Esophagus squamous epithelium (tissue), 4 donors: ENCODE data around the gene MSH3.

ENCODE experiments used
- POLR2A ChIP-seq, 4 donors: fragments of 450-650 bp; IDR thresholded peaks; one replicate each; pipeline ENCODE4 v1.6.1; 2017; ENCODE audit warnings: antibody characterized with exemption in 4 of 4, mild to moderate bottlenecking in 4 of 4, moderate library complexity in 3 of 4
- TF ChIP-seq, protein P1 (sequence below), 6 experiments: fragments of 450-650 bp in 4 of 6; fragments of 200-600 bp in 2 of 6; sonication (generic) in 2 of 6; IDR thresholded peaks; one replicate each; pipeline ENCODE4 v1.5.1; 2016 to 2019; ENCODE audit warnings: antibody characterized with exemption in 6 of 6, mild to moderate bottlenecking in 4 of 6, moderate library complexity in 4 of 6

DNA sequence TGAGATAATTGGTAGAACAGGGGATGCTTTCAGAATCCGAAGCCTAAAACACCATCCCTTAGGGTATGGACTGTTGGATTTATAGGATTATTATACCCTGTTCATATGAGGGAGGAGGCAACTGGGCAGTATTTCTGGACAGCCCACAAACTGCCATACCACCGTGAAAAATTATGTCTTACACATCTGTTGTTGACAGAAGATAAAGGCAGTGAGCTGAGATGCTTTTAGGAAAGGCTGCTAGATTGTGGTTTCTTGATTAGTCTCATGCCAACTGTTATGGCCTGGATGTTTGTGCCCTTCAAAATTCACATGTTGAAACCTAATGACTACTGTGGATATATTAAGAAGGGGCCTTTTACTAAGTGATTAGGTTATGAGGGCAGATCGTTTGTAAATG lies 84.0 kb downstream of the MSH3 start:
- TF ChIP-seq POLR2A (IDR thresholded peaks at IDR 0.05): no peak
- TF ChIP-seq, protein P1, sequence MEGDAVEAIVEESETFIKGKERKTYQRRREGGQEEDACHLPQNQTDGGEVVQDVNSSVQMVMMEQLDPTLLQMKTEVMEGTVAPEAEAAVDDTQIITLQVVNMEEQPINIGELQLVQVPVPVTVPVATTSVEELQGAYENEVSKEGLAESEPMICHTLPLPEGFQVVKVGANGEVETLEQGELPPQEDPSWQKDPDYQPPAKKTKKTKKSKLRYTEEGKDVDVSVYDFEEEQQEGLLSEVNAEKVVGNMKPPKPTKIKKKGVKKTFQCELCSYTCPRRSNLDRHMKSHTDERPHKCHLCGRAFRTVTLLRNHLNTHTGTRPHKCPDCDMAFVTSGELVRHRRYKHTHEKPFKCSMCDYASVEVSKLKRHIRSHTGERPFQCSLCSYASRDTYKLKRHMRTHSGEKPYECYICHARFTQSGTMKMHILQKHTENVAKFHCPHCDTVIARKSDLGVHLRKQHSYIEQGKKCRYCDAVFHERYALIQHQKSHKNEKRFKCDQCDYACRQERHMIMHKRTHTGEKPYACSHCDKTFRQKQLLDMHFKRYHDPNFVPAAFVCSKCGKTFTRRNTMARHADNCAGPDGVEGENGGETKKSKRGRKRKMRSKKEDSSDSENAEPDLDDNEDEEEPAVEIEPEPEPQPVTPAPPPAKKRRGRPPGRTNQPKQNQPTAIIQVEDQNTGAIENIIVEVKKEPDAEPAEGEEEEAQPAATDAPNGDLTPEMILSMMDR (IDR thresholded peaks at IDR 0.05): no peak
